Thyroid gland (tissue), 4 donors: ENCODE measurements around the gene TRPM2.

Experiments
- CTCF ChIP-seq, 6 experiments: fragments of 200-600 bp in 3 of 6; fragments of 450-650 bp in 3 of 6; sonication (generic) in 3 of 6; IDR thresholded peaks; one replicate each; pipeline ENCODE4 v1.5.1; 2016 to 2019; ENCODE audit warnings: antibody characterized with exemption in 6 of 6, mild to moderate bottlenecking in 2 of 6, inconsistent platforms in 1 of 6, moderate library complexity in 1 of 6
- POLR2A ChIP-seq, 2 donors: fragments of 450-650 bp; IDR thresholded peaks; one replicate each; pipeline ENCODE4 v1.6.1; 2017; ENCODE audit warnings: antibody characterized with exemption in 2 of 2, mild to moderate bottlenecking in 2 of 2, moderate library complexity in 1 of 2

- TF ChIP-seq CTCF (IDR thresholded peaks at IDR 0.05) (no peak), POLR2A (IDR thresholded peaks at IDR 0.05) (no peak)
These were observed 110.3 kb downstream of the TRPM2 start for GRCh38 chr21:44463724-44464123.
